ENCODE results near the gene SARNP. TPM values are rescaled to one million over a fixed set of nuclear protein-coding genes. Genes with fewer than 3 reads are reported as not detected.

SARNP gene
- total RNA-seq, 1 donor = 94.6 TPM

DNA sequence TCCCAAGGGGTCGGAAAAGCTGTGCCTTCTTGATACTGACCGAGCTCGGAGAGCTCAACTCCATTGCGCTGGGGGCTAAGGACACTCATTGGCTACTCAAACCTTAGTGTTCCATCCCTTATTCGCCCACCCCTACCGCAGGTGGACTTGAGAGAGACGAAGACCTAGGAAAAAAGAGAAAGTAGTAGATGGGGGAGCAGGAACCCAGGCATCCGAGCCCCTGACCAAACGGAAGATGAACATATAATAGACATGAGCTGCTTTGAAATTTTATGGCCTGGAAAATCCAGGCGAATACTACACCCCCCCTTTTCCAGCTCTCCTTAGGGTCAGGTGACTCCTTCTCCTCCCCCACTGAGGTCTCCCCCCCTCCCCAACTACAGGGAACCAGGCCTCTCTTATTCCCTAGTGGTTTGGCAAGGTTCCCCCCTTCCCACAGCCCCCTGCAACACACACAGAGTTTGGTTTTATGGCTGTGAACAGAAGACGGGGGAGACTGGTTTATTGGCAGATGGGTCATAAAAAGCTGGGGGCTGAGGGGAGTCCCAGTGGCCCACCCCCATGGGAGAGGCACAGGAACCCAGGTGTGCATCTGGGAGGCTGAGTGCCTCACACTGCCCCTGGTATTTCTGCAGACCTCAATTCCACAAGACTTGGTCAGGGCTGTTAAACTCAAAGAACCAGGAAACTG is 73.0 kb downstream of the SARNP start:
- DNase-seq (ENCODE audit: low read depth) = no peak
- peak overlapping the region; percentile 65 for H3K4me3 ChIP-seq (ENCODE audit: low read depth, low read length)
- TF ChIP-seq, protein P1, sequence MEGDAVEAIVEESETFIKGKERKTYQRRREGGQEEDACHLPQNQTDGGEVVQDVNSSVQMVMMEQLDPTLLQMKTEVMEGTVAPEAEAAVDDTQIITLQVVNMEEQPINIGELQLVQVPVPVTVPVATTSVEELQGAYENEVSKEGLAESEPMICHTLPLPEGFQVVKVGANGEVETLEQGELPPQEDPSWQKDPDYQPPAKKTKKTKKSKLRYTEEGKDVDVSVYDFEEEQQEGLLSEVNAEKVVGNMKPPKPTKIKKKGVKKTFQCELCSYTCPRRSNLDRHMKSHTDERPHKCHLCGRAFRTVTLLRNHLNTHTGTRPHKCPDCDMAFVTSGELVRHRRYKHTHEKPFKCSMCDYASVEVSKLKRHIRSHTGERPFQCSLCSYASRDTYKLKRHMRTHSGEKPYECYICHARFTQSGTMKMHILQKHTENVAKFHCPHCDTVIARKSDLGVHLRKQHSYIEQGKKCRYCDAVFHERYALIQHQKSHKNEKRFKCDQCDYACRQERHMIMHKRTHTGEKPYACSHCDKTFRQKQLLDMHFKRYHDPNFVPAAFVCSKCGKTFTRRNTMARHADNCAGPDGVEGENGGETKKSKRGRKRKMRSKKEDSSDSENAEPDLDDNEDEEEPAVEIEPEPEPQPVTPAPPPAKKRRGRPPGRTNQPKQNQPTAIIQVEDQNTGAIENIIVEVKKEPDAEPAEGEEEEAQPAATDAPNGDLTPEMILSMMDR (IDR thresholded peaks at IDR 0.05; ENCODE audit: insufficient read depth, low read depth, low read length) = no peak

DNA sequence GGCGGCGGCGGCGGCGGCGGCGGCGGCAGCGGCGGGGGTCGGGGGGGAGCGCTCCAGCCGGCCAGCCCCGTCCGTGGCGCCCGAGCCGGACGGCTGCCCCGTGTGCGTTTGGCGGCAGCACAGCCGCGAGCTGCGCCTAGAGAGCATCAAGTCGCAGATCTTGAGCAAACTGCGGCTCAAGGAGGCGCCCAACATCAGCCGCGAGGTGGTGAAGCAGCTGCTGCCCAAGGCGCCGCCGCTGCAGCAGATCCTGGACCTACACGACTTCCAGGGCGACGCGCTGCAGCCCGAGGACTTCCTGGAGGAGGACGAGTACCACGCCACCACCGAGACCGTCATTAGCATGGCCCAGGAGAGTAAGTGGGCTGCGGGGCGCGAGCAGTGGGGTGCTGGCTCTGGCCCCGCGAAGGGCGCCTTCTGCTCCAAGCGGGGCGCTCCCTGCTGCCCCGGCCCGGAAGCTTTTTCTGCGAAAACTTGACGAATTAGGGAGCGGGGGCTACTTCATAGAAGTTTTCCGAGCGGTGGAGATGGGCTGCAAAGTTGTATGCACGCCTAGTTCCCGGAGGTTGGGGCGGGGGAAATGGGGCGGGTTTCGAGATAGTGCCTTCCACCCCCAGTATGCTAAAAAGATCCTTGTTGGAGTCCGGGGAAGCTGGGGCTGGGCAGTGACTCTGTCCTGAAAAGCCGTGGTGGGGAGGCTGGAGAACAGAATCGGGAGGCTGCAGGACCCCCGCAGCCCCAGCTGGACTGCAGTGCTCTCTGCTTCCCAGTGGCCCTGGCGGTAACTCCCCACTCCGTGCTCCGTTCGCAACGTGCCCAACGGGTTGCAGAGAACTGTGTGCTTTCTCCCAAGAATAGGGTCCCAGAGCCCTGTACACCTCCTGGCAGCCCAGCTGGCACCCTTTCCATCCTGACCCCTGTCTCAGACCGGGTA is 73.9 kb downstream of the SARNP start:
- DNase-seq (ENCODE audit: low read depth) = peak; percentile 79
- H3K4me3 ChIP-seq (ENCODE audit: low read depth, low read length) = peak overlapping the region; percentile 65
- TF ChIP-seq, protein P1 (IDR thresholded peaks at IDR 0.05; ENCODE audit: insufficient read depth, low read depth, low read length) = peak; percentile 18

DNA sequence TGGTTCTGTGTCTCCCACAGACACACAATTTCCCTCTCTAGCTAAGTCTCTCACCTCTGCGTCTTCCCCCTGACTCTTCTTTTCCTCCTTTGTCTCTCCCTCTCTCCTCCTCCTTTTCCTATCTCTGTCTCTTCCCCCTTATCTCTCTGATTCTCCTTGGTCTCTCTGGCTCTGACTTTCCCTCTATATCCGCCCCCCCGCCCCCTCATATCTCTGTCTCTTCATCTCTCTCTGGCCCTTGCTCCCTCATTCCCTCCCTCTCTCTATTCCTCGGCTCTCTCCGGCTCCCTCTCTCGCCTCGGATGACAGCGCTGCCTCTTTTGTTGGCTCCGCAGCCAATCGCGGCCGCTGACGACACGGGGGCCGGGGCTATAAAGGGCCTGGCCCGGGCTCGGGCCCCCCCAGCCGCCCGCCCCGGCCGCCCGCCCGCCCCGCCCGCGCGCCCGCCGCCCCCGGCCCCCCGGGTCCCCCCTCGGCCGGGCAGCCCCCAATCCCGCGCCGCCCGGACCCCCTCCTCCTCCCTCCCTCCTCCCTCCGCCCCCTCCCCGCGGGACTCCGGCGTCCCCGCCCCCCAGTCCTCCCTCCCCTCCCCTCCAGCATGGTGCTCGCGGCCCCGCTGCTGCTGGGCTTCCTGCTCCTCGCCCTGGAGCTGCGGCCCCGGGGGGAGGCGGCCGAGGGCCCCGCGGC is 74.7 kb downstream of the SARNP start, which contains the start of gene GDF11:
GDF11 (plus strand) TSS at position 404 of the 687 bp plus-strand sequence; CDS start at position 599, 195 bp downstream.
- TF ChIP-seq, protein P1 (IDR thresholded peaks at IDR 0.05; ENCODE audit: insufficient read depth, low read depth, low read length) = no peak
- peak within 1 kb of the TSS; percentile 65 for H3K4me3 ChIP-seq (ENCODE audit: low read depth, low read length)
- peak; percentile 73 for DNase-seq (ENCODE audit: low read depth)

DNA sequence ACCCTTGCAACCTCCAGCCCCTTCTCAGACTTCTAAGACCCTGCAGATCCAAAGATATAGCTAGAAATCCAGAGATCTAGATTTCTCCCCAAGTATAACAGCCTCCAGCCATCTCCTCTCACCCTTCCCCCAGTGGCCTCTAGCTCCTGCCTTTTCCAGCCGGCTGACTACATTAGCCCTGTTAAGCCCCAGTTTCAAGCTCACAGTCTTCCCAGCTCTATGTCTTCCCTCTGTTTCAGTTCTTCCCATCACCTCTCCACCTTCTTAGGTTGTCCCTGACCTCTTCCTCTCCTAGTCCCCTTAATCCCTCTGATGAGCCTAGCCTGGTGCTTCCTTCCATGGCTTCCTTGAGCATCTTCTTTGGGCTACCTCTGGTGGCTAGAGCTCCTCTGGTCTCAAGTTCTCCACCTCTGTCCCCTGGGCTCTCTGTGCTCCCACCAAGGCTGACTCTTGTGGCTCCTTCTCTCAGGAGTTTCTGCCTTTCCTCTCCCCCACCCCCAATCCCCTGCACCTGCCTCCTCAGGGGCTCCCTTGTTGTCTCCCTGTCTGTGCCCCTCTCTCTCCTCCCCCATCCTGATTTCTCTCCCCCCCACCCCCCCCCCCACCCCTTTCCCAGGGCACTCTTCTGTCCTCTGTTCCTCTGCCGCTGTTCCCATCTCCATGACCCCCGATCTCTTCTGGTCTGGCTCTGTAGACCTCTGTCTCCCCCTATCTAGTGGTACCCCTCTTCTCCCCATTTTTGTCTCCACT is 75.4 kb downstream of the SARNP start:
- H3K4me3 ChIP-seq (ENCODE audit: low read depth, low read length) = peak overlapping the region; percentile 65
- no peak for DNase-seq (ENCODE audit: low read depth)
- TF ChIP-seq, protein P1 (IDR thresholded peaks at IDR 0.05; ENCODE audit: insufficient read depth, low read depth, low read length) = no peak

DNA sequence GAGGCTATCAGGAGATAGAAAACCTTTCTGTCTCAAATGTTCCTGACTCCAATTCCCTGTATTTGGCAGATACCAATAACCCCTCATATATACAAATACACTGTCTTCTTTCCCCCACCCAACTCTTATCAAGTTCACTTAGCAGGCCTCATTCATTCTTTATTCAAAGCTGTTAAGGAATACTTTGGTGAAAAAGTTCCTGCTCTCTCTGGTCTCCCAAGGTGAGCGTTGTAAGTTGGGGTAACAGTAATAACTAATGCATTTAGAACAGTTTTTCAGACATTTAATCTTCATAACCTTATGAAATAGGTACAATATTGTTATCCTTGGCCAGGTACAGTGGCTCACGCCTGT is 78.5 kb downstream of the SARNP start:
- TF ChIP-seq, protein P1 (IDR thresholded peaks at IDR 0.05; ENCODE audit: insufficient read depth, low read depth, low read length) = no peak
- no peak overlapping the region for H3K4me3 ChIP-seq (ENCODE audit: low read depth, low read length)
- no peak for DNase-seq (ENCODE audit: low read depth)
